GM12878 (cell line): ENCODE results near the gene HDDC2. TPM values are rescaled to one million over a fixed set of nuclear protein-coding genes. Genes with fewer than 3 reads are reported as not detected.
A peak's percentile ranks its signal among the peaks of the same experiment; 100 is the strongest.

Experiments
- ATF7 ChIP-seq: fragments of 450-650 bp; IDR thresholded peaks from 2 replicates; pipeline ENCODE4 v1.6.1; 2016; ENCODE audit warnings: low read depth, mild to moderate bottlenecking
- BCL11A ChIP-seq: IDR thresholded peaks from 2 replicates; pipeline ENCODE4 v1.6.1; 2011; ENCODE audit warnings: low read depth, low read length
- BCLAF1 ChIP-seq: fragments of 450-650 bp; IDR thresholded peaks from 2 replicates; pipeline ENCODE4 v1.6.1; 2017; ENCODE audit warnings: antibody characterized with exemption, mild to moderate bottlenecking, moderate library complexity
- CEBPB ChIP-seq, 2 experiments: fragments of 150-350 bp in 1 of 2; IDR thresholded peaks; 2 replicates each; pipeline ENCODE4 v1.6.1; 2012 to 2014; ENCODE audit warnings: low read depth in 2 of 2, low read length in 2 of 2, borderline replicate concordance in 1 of 2, inconsistent platforms in 1 of 2
- CHD1 ChIP-seq: IDR thresholded peaks from 2 replicates; pipeline ENCODE4 v1.6.1; 2012; ENCODE audit warnings: low read depth, low read length, improper control_type of control experiment
- EGR1 ChIP-seq, 2 experiments: IDR thresholded peaks; 1 replicate in 1 of 2; 2 replicates in 1 of 2; pipeline ENCODE4 v1.6.1; 2011 to 2012; ENCODE audit warnings: low read depth in 2 of 2, low read length in 2 of 2, borderline replicate concordance in 1 of 2, mild to moderate bottlenecking in 1 of 2, moderate library complexity in 1 of 2
- FOXK2 ChIP-seq: fragments of 450-650 bp; IDR thresholded peaks from 2 replicates; pipeline ENCODE4 v1.6.1; 2017; ENCODE audit warnings: mild to moderate bottlenecking, moderate library complexity
- GATAD2B ChIP-seq: fragments of 450-650 bp; conservative IDR thresholded peaks from 2 replicates; pipeline ENCODE4 v1.6.1; 2017; ENCODE audit warnings: low read depth, mild to moderate bottlenecking, moderate library complexity
- IKZF2 ChIP-seq, 2 experiments: fragments of 450-650 bp; IDR thresholded peaks; 2 replicates each; pipeline ENCODE4 v1.6.1; 2017; ENCODE audit warnings: mild to moderate bottlenecking in 2 of 2, moderate library complexity in 2 of 2
- JUNB ChIP-seq: IDR thresholded peaks from 2 replicates; pipeline ENCODE4 v1.6.1; 2016; ENCODE audit warnings: antibody characterized with exemption, mild to moderate bottlenecking
- NFIC ChIP-seq: IDR thresholded peaks from 2 replicates; pipeline ENCODE4 v1.6.1; 2012; ENCODE audit warnings: low read depth, mild to moderate bottlenecking, inconsistent platforms, low read length, moderate library complexity
- NFXL1 ChIP-seq: fragments of 450-650 bp; IDR thresholded peaks from 2 replicates; pipeline ENCODE4 v1.6.1; 2017; ENCODE audit warnings: antibody characterized with exemption, mild to moderate bottlenecking, borderline replicate concordance
- NR2C1 ChIP-seq: fragments of 450-650 bp; IDR thresholded peaks from 2 replicates; pipeline ENCODE4 v1.6.1; 2017; ENCODE audit warnings: antibody characterized with exemption, mild to moderate bottlenecking, moderate library complexity
- POLR2A ChIP-seq: IDR thresholded peaks from 2 replicates; pipeline ENCODE4 v1.6.1; 2011; ENCODE audit warnings: low read depth, mild to moderate bottlenecking, low read length
- RB1 ChIP-seq: fragments of 450-650 bp; formaldehyde crosslinking; IDR thresholded peaks from 2 replicates; pipeline ENCODE4 v1.6.1; 2017; ENCODE audit warnings: mild to moderate bottlenecking, borderline replicate concordance
- REST ChIP-seq: IDR thresholded peaks from 2 replicates; pipeline ENCODE4 v1.6.1; 2012; ENCODE audit warnings: mild to moderate bottlenecking, low read depth, low read length
- SMAD5 ChIP-seq: IDR thresholded peaks from 2 replicates; pipeline ENCODE4 v1.6.1; 2016; ENCODE audit warnings: antibody characterized with exemption, low read depth
- SMARCA5 ChIP-seq: fragments of 450-650 bp; IDR thresholded peaks from 2 replicates; pipeline ENCODE4 v1.6.1; 2017; ENCODE audit warnings: mild to moderate bottlenecking
- STAT3 ChIP-seq: IDR thresholded peaks from 2 replicates; pipeline ENCODE4 v1.6.1; 2011; ENCODE audit warnings: low read depth, low read length, improper control_type of control experiment
- SUPT20H ChIP-seq: IDR thresholded peaks from 2 replicates; pipeline ENCODE4 v1.6.1; 2011; ENCODE audit warnings: low read depth, mild to moderate bottlenecking, low read length, moderate library complexity, borderline replicate concordance; ENCODE audit not compliant: control insufficient read depth
- TAF1 ChIP-seq: IDR thresholded peaks from 2 replicates; pipeline ENCODE4 v1.6.1; 2011; ENCODE audit warnings: mild to moderate bottlenecking, low read depth, low read length, borderline replicate concordance
- TCF3 ChIP-seq: IDR thresholded peaks from 2 replicates; pipeline ENCODE4 v1.6.1; 2012; ENCODE audit warnings: low read depth, mild to moderate bottlenecking, low read length, borderline replicate concordance; ENCODE audit not compliant: insufficient read depth
- YY1 ChIP-seq: IDR thresholded peaks from 2 replicates; pipeline ENCODE4 v1.6.1; 2011; ENCODE audit warnings: low read depth, mild to moderate bottlenecking, low read length
- polyA plus RNA-seq, 11 experiments: library from polyadenylated mRNA; depleted of rRNA in 4 of 11; unstranded in 6 of 11; stranded (reverse) in 5 of 11; fragments of >200 nt; fragmentation: Nextera tagmentation in 4 of 11; fragmentation: Illumina TruSeq in 1 of 11; extraction: Ambion mirVana in 4 of 11; extraction: Trizol in 1 of 11; gene quantifications; 1 replicate in 1 of 11; 2 replicates in 10 of 11; pipeline versions ENCODE4 v1.2.1 to v1.2.3, GENCODE V29; 2011 to 2016; ENCODE audit warnings: inconsistent platforms in 2 of 11, missing spikeins in 2 of 11, low read depth in 1 of 11
- total RNA-seq, 4 experiments: library from RNA; depleted of rRNA in 3 of 4; stranded (reverse); fragments of >200 nt in 3 of 4; fragmentation: Illumina TruSeq in 1 of 4; extraction: Trizol in 1 of 4; gene quantifications; 2 replicates each; pipeline versions ENCODE4 v1.2.1 to v1.2.3, GENCODE V29; 2013 to 2021

HDDC2 gene
- total and polyA plus RNA-seq, 10 of the 15 experiments (the other 5 are each of a cell fraction or from before 2014, with no cell fraction given), result 54.5 to 148 (median 92.7) TPM

GRCh38 chr6:125301435-125302391 is at the start of gene HDDC2 (continued):
- no peak for TF ChIP-seq JUNB
- TF ChIP-seq NFIC, result no peak
- peak; percentile 27; the same call in 1 of the 2 replicates for TF ChIP-seq BCL11A
- TF ChIP-seq STAT3, result no peak
- no peak for TF ChIP-seq BCLAF1
- TF ChIP-seq SMARCA5, result peak; percentile 40; the same call in 1 of the 2 replicates
- 0 out of 2 replicates have a peak, but pooled peaks have one; percentile 25 for TF ChIP-seq TCF3
- peak; percentile 68 for TF ChIP-seq YY1
- TF ChIP-seq SMAD5, result no peak
- TF ChIP-seq TAF1, result peak; percentile 62; the same call in 1 of the 2 replicates
- no peak for TF ChIP-seq NR2C1
- peak; percentile 84 for TF ChIP-seq POLR2A
- TF ChIP-seq IKZF2 (IDR thresholded peaks at IDR 0.05), result no peak; a peak in 1 of 4 replicates
- no peak for TF ChIP-seq SUPT20H
- TF ChIP-seq NFXL1, result peak; percentile 88
- peak; percentile 63 for TF ChIP-seq ATF7
- TF ChIP-seq EGR1 (IDR thresholded peaks at IDR 0.05; ENCODE audit: borderline replicate concordance in 1 of 2, low read depth in 2 of 2, low read length in 2 of 2), result peak in 1 of 2 experiments; percentile 52; a peak in 1 of 3 replicates
- TF ChIP-seq GATAD2B, result peak; percentile 97
- TF ChIP-seq CEBPB (IDR thresholded peaks at IDR 0.05; ENCODE audit: borderline replicate concordance in 1 of 2, low read depth in 2 of 2, low read length in 2 of 2), result no peak
- no peak for TF ChIP-seq REST
- TF ChIP-seq FOXK2, result no peak
- peak; percentile 57; the same call in 1 of the 2 replicates for TF ChIP-seq RB1
- TF ChIP-seq CHD1, result no peak
